DMS114 treated with DMSO at 0.1 percent for 48 hours (cell line): ENCODE measurements around the gene NAP1L1.
A peak's percentile ranks its signal among the peaks of the same experiment; 100 is the strongest.

ENCODE experiments used
- DNase-seq: peaks from one replicate; lab custom pipeline; 2025; ENCODE audit not compliant: unreplicated experiment; lab: John Stamatoyannopoulos, UW

The NAP1L1 gene

GRCh38 chr12:76083904-76084862 is at the start of gene NAP1L1:
Gene NAP1L1 (minus strand): TSS chr12:76084685. CDS start chr12:76074219, 10,466 bp downstream.
- DNase-seq: peak; percentile 94

GRCh38 chr12:76127588-76127987 is 43.1 kb upstream of the NAP1L1 start:
- DNase-seq: no peak

GRCh38 chr12:76124456-76124855 is 40.0 kb upstream of the NAP1L1 start:
- no peak for DNase-seq

GRCh38 chr12:76123259-76124212 is 39.1 kb upstream of the NAP1L1 start:
- DNase-seq: no peak

GRCh38 chr12:76119887-76120286 is 35.4 kb upstream of the NAP1L1 start:
- no peak for DNase-seq

GRCh38 chr12:76117751-76118150 is 33.3 kb upstream of the NAP1L1 start:
- DNase-seq: no peak

- DNase-seq: no peak
Observed at GRCh38 chr12:76117067-76117691, 32.7 kb upstream of the NAP1L1 start.

GRCh38 chr12:76113800-76114757 is 29.6 kb upstream of the NAP1L1 start:
- DNase-seq: no peak

GRCh38 chr12:76111209-76111749 is 26.8 kb upstream of the NAP1L1 start:
- DNase-seq: no peak

GRCh38 chr12:76109879-76110278 is 25.4 kb upstream of the NAP1L1 start:
- no peak for DNase-seq

- DNase-seq: no peak
Observed at GRCh38 chr12:76108356-76108755, 23.9 kb upstream of the NAP1L1 start.

- DNase-seq: no peak
Observed at GRCh38 chr12:76106631-76107030, 22.1 kb upstream of the NAP1L1 start.

GRCh38 chr12:76103958-76104357 is 19.5 kb upstream of the NAP1L1 start:
- no peak for DNase-seq

- no peak for DNase-seq
Observed at GRCh38 chr12:76101739-76102385, 17.4 kb upstream of the NAP1L1 start.

- DNase-seq: no peak
Observed at GRCh38 chr12:76096079-76096646, 11.7 kb upstream of the NAP1L1 start.

GRCh38 chr12:76094754-76095153 is 10.3 kb upstream of the NAP1L1 start:
- no peak for DNase-seq

GRCh38 chr12:76091246-76091754 is 6.8 kb upstream of the NAP1L1 start:
- no peak for DNase-seq

- DNase-seq: peak; percentile 24
Observed at GRCh38 chr12:76085520-76085868, 1.0 kb upstream of the NAP1L1 start.
